ENCODE measurements around the gene ACSS1. TPM values are rescaled to one million over a fixed set of nuclear protein-coding genes. Genes with fewer than 3 reads are reported as not detected.

ACSS1 gene
- total RNA-seq, 1 donor from 2014 or later, result 0.27 TPM

DNA sequence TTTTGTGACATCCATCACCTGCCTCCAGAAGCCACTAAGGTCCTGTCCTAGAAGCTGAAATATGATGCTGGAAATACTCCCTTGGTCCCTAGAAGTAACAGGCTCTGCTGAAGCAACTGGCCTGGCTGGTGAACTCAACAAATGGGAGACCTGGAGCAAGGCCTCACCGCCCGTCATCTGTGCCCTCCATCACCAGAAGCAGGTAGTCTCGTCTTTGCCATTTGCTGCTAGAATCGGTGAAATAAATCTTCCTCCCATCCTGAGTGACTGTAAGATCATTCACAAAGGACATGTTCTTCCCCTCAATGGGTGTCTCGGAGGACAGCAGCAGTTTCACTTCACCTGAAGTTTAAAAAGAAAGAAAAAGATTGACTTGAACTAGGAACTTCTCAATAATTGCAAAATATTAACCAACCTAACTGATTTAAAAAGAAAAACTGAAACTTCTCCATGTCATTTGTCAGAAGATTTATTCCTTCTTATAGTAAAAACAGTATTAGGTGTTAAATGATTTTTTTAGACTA lies 87.8 kb downstream of the ACSS1 start:
- Mint-ChIP-seq H3K4me3 (ENCODE audit: unreplicated experiment) (no peak overlapping the region), H3K4me1 (ENCODE audit: low read depth, unreplicated experiment) (no peaks in the 10 kb centered on the region), H3K9me3 (ENCODE audit: unreplicated experiment) (peaks cover 2% of the 10 kb centered on the region), H3K27ac (ENCODE audit: unreplicated experiment) (no peak overlapping the region), H3K36me3 (ENCODE audit: low read depth, unreplicated experiment) (peaks cover 23% of the 10 kb centered on the region), H3K27me3 (ENCODE audit: low read depth, unreplicated experiment) (no peaks in the 10 kb centered on the region)
- H3K9me3 ChIP-seq (ENCODE audit: insufficient read depth, low read depth, low read length), result no peaks in the 10 kb centered on the region
- TF ChIP-seq, protein P1, sequence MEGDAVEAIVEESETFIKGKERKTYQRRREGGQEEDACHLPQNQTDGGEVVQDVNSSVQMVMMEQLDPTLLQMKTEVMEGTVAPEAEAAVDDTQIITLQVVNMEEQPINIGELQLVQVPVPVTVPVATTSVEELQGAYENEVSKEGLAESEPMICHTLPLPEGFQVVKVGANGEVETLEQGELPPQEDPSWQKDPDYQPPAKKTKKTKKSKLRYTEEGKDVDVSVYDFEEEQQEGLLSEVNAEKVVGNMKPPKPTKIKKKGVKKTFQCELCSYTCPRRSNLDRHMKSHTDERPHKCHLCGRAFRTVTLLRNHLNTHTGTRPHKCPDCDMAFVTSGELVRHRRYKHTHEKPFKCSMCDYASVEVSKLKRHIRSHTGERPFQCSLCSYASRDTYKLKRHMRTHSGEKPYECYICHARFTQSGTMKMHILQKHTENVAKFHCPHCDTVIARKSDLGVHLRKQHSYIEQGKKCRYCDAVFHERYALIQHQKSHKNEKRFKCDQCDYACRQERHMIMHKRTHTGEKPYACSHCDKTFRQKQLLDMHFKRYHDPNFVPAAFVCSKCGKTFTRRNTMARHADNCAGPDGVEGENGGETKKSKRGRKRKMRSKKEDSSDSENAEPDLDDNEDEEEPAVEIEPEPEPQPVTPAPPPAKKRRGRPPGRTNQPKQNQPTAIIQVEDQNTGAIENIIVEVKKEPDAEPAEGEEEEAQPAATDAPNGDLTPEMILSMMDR (IDR thresholded peaks at IDR 0.05; ENCODE audit: insufficient read depth, low read depth, low read length), result no peak
- TF ChIP-seq EZH2 (IDR thresholded peaks at IDR 0.05; ENCODE audit: insufficient read depth, low read length), result no peak
- H3K4me1 ChIP-seq (ENCODE audit: insufficient read depth, low read length), result no peaks in the 10 kb centered on the region
- H3K9ac ChIP-seq (ENCODE audit: low read length), result no peak overlapping the region
- H3K36me3 ChIP-seq (ENCODE audit: insufficient read depth, low read length), result peaks cover 14% of the 10 kb centered on the region
- H3K79me2 ChIP-seq (ENCODE audit: insufficient read depth, low read length), result no peaks in the 10 kb centered on the region
- H3K27ac ChIP-seq (ENCODE audit: low read depth, low read length), result no peak overlapping the region
- FAIRE-seq (no peak), DNase-seq (ENCODE audit: low read depth) (no peak)
- no peaks in the 10 kb centered on the region for H3K27me3 ChIP-seq (ENCODE audit: insufficient read depth, low read length)
- H4K20me1 ChIP-seq (ENCODE audit: insufficient read depth, low read length), result peaks cover 12% of the 10 kb centered on the region
- H2AFZ ChIP-seq (ENCODE audit: low read depth, low read length), result no peak overlapping the region
- H3K4me2 ChIP-seq (ENCODE audit: low read length), result no peak overlapping the region
- H3K4me3 ChIP-seq (ENCODE audit: insufficient read depth, low read depth, low read length), result no peak overlapping the region

DNA sequence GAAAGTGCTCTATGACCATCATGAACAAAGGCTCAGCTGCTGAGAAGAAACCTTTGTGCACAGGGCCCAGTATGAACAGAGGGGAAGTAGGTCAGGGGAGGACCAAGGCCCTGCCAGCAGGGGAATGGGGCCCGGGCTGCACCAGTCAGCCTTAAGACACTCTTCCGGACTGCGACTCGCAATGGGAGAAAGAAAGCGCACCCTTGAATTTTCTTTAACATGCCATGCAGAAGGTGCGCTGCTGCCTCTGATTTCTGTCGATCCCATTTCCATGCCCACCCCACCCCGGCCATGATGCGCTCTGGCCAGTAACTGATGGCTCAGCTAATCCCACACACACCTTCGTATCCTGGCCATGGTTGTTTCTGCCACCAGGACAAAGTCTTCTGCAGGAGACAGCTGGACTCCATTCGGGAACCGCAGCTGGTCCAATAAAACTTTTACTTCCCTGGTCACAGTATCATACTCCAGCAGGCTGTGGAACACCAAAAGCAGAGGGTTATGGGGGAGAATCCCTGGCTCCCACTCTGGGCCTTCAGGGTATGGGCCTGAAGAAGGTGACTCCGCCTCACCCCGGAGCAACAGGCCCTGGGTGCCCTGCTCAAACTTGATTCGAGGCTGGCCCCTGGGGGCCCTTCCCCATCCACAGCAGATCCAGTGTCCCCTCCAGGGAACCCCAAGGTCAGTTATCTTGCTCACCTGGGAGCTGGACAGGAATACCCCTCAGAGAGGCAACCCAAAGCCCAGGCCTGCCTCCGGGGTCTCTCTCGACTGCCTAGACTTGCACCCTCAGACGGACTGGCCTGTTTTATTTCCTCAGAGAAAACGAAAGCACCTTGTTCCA lies 88.5 kb downstream of the ACSS1 start:
- Mint-ChIP-seq H3K27me3 (ENCODE audit: low read depth, unreplicated experiment) (no peaks in the 10 kb centered on the region), H3K36me3 (ENCODE audit: low read depth, unreplicated experiment) (peaks cover 24% of the 10 kb centered on the region), H3K4me3 (ENCODE audit: unreplicated experiment) (no peak overlapping the region), H3K9me3 (ENCODE audit: unreplicated experiment) (peaks cover 2% of the 10 kb centered on the region), H3K27ac (ENCODE audit: unreplicated experiment) (no peak overlapping the region), H3K4me1 (ENCODE audit: low read depth, unreplicated experiment) (no peaks in the 10 kb centered on the region)
- DNase-seq (ENCODE audit: low read depth) (no peak), FAIRE-seq (no peak)
- H3K79me2 ChIP-seq (ENCODE audit: insufficient read depth, low read length), result no peaks in the 10 kb centered on the region
- H4K20me1 ChIP-seq (ENCODE audit: insufficient read depth, low read length), result peaks cover 12% of the 10 kb centered on the region
- no peak for TF ChIP-seq EZH2 (IDR thresholded peaks at IDR 0.05; ENCODE audit: insufficient read depth, low read length)
- TF ChIP-seq, protein P1 (IDR thresholded peaks at IDR 0.05; ENCODE audit: insufficient read depth, low read depth, low read length), result no peak
- H3K27ac ChIP-seq (ENCODE audit: low read depth, low read length), result no peak overlapping the region
- H3K9ac ChIP-seq (ENCODE audit: low read length), result no peak overlapping the region
- no peak overlapping the region for H2AFZ ChIP-seq (ENCODE audit: low read depth, low read length)
- H3K36me3 ChIP-seq (ENCODE audit: insufficient read depth, low read length), result peaks cover 14% of the 10 kb centered on the region
- no peaks in the 10 kb centered on the region for H3K9me3 ChIP-seq (ENCODE audit: insufficient read depth, low read depth, low read length)
- H3K4me3 ChIP-seq (ENCODE audit: insufficient read depth, low read depth, low read length), result no peak overlapping the region
- no peak overlapping the region for H3K4me2 ChIP-seq (ENCODE audit: low read length)
- H3K27me3 ChIP-seq (ENCODE audit: insufficient read depth, low read length), result no peaks in the 10 kb centered on the region
- no peaks in the 10 kb centered on the region for H3K4me1 ChIP-seq (ENCODE audit: insufficient read depth, low read length)

All from astrocyte (in vitro differentiated cells and primary cell).